Fibroblast of lung (primary cell): Measurements from ENCODE around the gene ATRX. TPM values are rescaled to one million over a fixed set of nuclear protein-coding genes. Genes with fewer than 3 reads are reported as not detected.
A peak's percentile ranks its signal among the peaks of the same experiment; 100 is the strongest.
"Not testable (repeated sequence)": the region's sequence is repeated elsewhere in the genome, so short reads cannot be mapped to it uniquely, and the experiment has no call there.

Experiments used
- DNase-seq, 2 donors: peaks; one replicate each; pipeline versions ENCODE4 v3.0.0 to v3.0.0-alpha.2; 2010; ENCODE audit warnings: low read depth in 2 of 2
- H2AFZ ChIP-seq: 2 replicates; pipeline ENCODE4 v1.5.1; 2012; ENCODE audit warnings: low read length, control low read depth, inconsistent platforms
- H3K27ac ChIP-seq: 2 replicates; pipeline ENCODE4 v1.5.1; 2011; ENCODE audit warnings: low read length, control low read depth; ENCODE audit not compliant: insufficient read depth
- H3K27me3 ChIP-seq: 2 replicates; pipeline ENCODE4 v1.5.1; 2011; ENCODE audit warnings: mild to moderate bottlenecking, low read length; ENCODE audit not compliant: control insufficient read depth, insufficient read depth
- H3K36me3 ChIP-seq: 2 replicates; pipeline ENCODE4 v1.5.1; 2011; ENCODE audit warnings: low read length; ENCODE audit not compliant: control insufficient read depth, insufficient read depth
- H3K4me1 ChIP-seq: 2 replicates; pipeline ENCODE4 v1.5.1; 2011; ENCODE audit warnings: low read length; ENCODE audit not compliant: control insufficient read depth, insufficient read depth; ENCODE audit errors: extremely low read depth
- H3K4me2 ChIP-seq: 2 replicates; pipeline ENCODE4 v1.5.1; 2011; ENCODE audit warnings: low read length, control low read depth; ENCODE audit not compliant: insufficient read depth; ENCODE audit errors: extremely low read depth
- H3K4me3 ChIP-seq, 4 experiments: fragments of 200-600 bp in 1 of 4; sonication (generic) in 1 of 4; replicated peaks in 1 of 4; 2 replicates each; pipeline ENCODE4 v1.5.1; 2011 to 2016; ENCODE audit warnings: low read length in 4 of 4, low read depth in 3 of 4, mild to moderate bottlenecking in 3 of 4, control low read depth in 2 of 4, inconsistent platforms in 1 of 4, mixed read lengths in 1 of 4; ENCODE audit not compliant: insufficient read depth in 1 of 4; ENCODE audit errors: control extremely low read depth in 1 of 4
- H3K79me2 ChIP-seq: 2 replicates; pipeline ENCODE4 v1.5.1; 2012; ENCODE audit warnings: mild to moderate bottlenecking, low read length, inconsistent platforms; ENCODE audit not compliant: control insufficient read depth, insufficient read depth
- H3K9ac ChIP-seq: 2 replicates; pipeline ENCODE4 v1.5.1; 2011; ENCODE audit warnings: mild to moderate bottlenecking, low read length, control low read depth; ENCODE audit not compliant: insufficient read depth
- H3K9me3 ChIP-seq: 2 replicates; pipeline ENCODE4 v1.5.1; 2012; ENCODE audit warnings: low read depth, low read length; ENCODE audit not compliant: control insufficient read depth, insufficient read depth
- H4K20me1 ChIP-seq: 2 replicates; pipeline ENCODE4 v1.5.1; 2011; ENCODE audit warnings: low read length; ENCODE audit not compliant: control insufficient read depth, insufficient read depth; ENCODE audit errors: extremely low read depth
- CTCF ChIP-seq, 2 donors: IDR thresholded peaks in 1 of 2; conservative IDR thresholded peaks in 1 of 2; 1 replicate in 1 of 2; 2 replicates in 1 of 2; pipeline ENCODE4 v1.5.1; 2011 to 2012; ENCODE audit warnings: low read length in 2 of 2, control low read depth in 1 of 2, inconsistent platforms in 1 of 2, low read depth in 1 of 2, mild to moderate bottlenecking in 1 of 2
- EZH2 ChIP-seq: IDR thresholded peaks from 2 replicates; pipeline ENCODE4 v1.5.1; 2012; ENCODE audit warnings: low read length, control low read depth, mild to moderate bottlenecking; ENCODE audit errors: missing control alignments
- polyA minus RNA-seq: library from RNA; depleted of rRNA, polyadenylated mRNA; stranded (reverse); fragments of >200 nt; gene quantifications from 2 replicates; pipeline ENCODE4 v1.2.3, GENCODE V29; 2011; ENCODE audit warnings: low replicate concordance
- polyA plus RNA-seq, 2 donors: library from polyadenylated mRNA; depleted of rRNA in 1 of 2; stranded (reverse) in 1 of 2; unstranded in 1 of 2; fragments of >200 nt; gene quantifications; 2 replicates each; pipeline ENCODE4 v1.2.1, GENCODE V29; 2011 to 2012; ENCODE audit warnings: missing spikeins in 1 of 2
- total RNA-seq: library from RNA; depleted of rRNA; stranded (reverse); fragments of >200 nt; gene quantifications from 2 replicates; pipeline ENCODE4 v1.2.1, GENCODE V29; 2014

ATRX gene
- total RNA-seq (78.6 and 100 TPM in 2 replicates), polyA plus RNA-seq (39.5 and 52.6 TPM in 2 replicates), polyA minus RNA-seq (16.3 and 19.3 TPM in 2 replicates)
- polyA plus RNA-seq (2012): 26.9 and 35.3 TPM in 2 replicates

DNA sequence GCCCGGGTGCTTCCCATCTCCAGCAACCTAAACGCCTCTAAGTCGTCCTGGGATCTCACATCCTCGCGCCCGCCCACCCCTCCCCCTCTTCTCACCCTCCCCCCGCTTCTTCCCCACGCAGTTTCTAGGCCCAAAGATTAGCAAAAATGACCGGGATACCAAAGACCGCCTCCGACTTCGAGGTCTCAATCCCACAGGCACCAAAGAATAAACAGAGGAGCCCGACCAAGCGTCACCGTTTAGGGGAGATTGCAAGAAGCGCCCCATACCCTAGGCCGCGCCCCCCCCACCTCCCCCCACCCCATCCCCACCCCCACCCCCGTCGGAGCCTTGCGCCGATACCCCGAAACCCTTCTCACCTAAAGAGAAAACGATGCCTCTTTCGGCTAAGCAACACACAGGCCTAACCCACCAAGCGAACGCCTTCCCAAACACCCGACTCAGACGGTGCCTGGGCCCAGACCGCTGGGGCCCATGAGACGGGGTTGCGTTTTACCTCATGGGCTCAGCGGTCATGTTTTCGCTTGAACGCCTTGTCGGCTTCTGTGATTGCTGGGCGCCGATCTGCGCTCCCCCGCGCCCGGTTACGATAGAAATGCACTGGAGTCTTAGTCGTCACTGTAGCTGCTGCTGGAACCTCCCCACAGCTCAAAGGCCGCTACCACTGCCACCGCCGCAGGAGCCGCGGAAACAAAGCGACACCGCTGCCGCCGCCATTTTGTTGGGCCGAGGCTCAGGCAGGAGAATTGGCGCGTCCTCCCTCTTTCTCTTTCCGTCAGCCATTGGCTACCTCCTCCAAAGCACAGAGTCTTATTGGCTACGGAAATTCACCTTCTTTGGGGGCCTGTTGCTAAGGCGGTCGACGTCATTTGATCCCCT is at the start of gene ATRX:
Gene ATRX, minus strand, starts transcription at position 731 of the 879 bp plus-strand sequence. Its CDS starts 215 bp downstream, at position 516.
- Histone ChIP-seq H3K4me3 (peak within 1 kb of the TSS; percentile 72 to 77 (median 74)), H3K36me3 (no peaks in the 10 kb centered on the region), H3K27ac (peak within 1 kb of the TSS; percentile 92), H3K27me3 (no peaks in the 10 kb centered on the region), H3K79me2 (peaks cover 46% of the 10 kb centered on the region), H3K4me1 (no peaks in the 10 kb centered on the region), H3K9me3 (no peaks in the 10 kb centered on the region), H2AFZ (peak within 1 kb of the TSS; percentile 69), H3K9ac (peak within 1 kb of the TSS; percentile 84), H3K4me2 (peak within 1 kb of the TSS; percentile 59), H4K20me1 (no peaks in the 10 kb centered on the region)
- DNase-seq: peak; percentile 78 to 82
- TF ChIP-seq EZH2: no peak
- TF ChIP-seq CTCF (conservative IDR thresholded peaks at IDR 0.05 in 1 of 2, IDR thresholded peaks at IDR 0.05 in 1 of 2; ENCODE audit: low read depth in 1 of 2, low read length in 2 of 2): no peak

DNA sequence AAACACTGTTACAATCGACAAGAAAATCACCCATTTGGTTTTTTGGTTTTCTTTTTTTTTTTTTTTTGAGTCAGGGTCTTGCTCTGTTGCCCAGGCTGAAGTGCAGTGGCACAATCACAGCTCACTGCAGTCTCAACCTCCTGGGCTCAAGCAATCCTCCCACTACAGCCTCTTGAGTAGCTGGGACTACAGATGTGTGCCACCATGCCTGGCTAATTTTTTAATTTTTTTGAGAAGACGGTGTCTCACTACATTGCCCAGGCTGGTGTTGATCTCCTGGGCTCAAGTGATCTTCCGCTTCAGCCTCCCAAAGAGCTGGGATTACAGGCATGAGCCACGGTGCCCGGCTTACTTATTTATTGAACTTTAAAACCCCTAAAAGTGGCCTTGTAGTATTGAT is 45.5 kb upstream of the ATRX start:
- not testable (repeated sequence) for DNase-seq, H3K27ac ChIP-seq

DNA sequence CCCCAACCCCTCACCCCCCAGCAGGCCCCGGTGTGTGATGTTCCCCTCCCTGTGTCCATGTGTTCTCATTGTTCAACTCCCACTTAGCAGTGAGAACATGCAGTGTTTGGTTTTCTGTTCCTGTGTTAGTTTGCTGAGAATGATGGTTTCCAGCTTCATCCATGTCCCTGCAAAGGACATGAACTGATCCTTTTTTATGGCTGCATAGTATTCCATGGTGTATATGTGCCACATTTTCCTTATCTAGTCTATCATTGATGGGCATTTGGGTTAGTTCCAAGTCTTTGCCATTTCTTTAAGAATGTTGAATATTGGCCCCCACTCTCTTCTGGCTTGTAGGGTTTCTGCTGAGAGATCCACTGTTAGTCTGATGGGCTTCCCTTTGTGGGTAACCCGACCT is 36.0 kb upstream of the ATRX start:
- not testable (repeated sequence) for H3K4me2 ChIP-seq, H3K4me3 ChIP-seq, H4K20me1 ChIP-seq, H3K36me3 ChIP-seq, H2AFZ ChIP-seq, H3K9me3 ChIP-seq, H3K27me3 ChIP-seq, H3K4me1 ChIP-seq, H3K79me2 ChIP-seq, DNase-seq, H3K27ac ChIP-seq, H3K9ac ChIP-seq

More for the DNA sequence above, 45.5 kb upstream of the ATRX start:
- not testable (repeated sequence) for H3K79me2 ChIP-seq, H3K9ac ChIP-seq, H3K27me3 ChIP-seq, H3K9me3 ChIP-seq, H3K4me2 ChIP-seq, H4K20me1 ChIP-seq, H3K4me1 ChIP-seq, H2AFZ ChIP-seq, H3K36me3 ChIP-seq, H3K4me3 ChIP-seq
